Measurements from ENCODE around the gene UBXN11. TPM values are rescaled to one million over a fixed set of nuclear protein-coding genes. Genes with fewer than 3 reads are reported as not detected.

The UBXN11 gene
- total RNA-seq, 1 donor from 2014 or later = 36.9 TPM

GRCh38 chr1:26274801-26275425 lies 31.5 kb downstream of the UBXN11 start:
- CTCF ChIA-PET = interaction anchor here (0.6 to 9.3 kb wide), 14 partner anchors 7 to 168 kb away, joined by 3 to 240 read pairs (median 8); partner anchors contain the start of genes CD52, CEP85 and ZNF593
- intact Hi-C loops (cut with micrococcal nuclease) = loop anchor here (1.0 to 5.0 kb wide), 6 partner anchors 43 to 157 kb away; partner anchors contain the start of genes CEP85 and DHDDS

DNA sequence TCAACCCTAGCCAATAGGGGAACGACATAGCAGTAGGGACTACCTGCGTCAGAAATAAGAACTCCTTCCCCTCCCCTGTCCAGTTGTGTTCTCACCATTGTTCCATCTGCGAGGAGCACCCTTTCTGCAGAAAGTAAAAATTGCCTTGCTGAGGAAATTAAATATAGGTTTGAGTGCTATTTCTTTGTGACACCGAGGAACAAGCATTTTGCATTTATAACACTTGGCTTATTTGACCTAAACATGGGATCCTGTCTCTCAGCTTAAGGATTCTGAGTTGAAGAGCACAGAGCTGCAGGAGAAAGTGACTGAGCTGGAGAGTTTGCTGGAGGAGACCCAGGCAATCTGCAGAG lies 37.3 kb downstream of the UBXN11 start:
- Mint-ChIP-seq H3K4me1 (peaks cover 11% of the 10 kb centered on the region), H3K9me3 (peaks cover 7% of the 10 kb centered on the region), H3K27me3 (no peaks in the 10 kb centered on the region), H3K36me3 (ENCODE audit: low read depth) (peaks cover 50% of the 10 kb centered on the region), H3K4me3 (no peak overlapping the region), H3K27ac (no peak overlapping the region)
- TF ChIP-seq, protein P1, sequence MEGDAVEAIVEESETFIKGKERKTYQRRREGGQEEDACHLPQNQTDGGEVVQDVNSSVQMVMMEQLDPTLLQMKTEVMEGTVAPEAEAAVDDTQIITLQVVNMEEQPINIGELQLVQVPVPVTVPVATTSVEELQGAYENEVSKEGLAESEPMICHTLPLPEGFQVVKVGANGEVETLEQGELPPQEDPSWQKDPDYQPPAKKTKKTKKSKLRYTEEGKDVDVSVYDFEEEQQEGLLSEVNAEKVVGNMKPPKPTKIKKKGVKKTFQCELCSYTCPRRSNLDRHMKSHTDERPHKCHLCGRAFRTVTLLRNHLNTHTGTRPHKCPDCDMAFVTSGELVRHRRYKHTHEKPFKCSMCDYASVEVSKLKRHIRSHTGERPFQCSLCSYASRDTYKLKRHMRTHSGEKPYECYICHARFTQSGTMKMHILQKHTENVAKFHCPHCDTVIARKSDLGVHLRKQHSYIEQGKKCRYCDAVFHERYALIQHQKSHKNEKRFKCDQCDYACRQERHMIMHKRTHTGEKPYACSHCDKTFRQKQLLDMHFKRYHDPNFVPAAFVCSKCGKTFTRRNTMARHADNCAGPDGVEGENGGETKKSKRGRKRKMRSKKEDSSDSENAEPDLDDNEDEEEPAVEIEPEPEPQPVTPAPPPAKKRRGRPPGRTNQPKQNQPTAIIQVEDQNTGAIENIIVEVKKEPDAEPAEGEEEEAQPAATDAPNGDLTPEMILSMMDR (IDR thresholded peaks at IDR 0.05) = no peak
- no peak for DNase-seq
- ChIA-PET POLR2A (no interaction called here), CTCF (no interaction called here)
- intact Hi-C loops (cut with micrococcal nuclease) = no loop called here
- ATAC-seq (ENCODE audit: low read depth) = no peak

More at GRCh38 chr1:26274801-26275425, 31.5 kb downstream of the UBXN11 start:
- ATAC-seq (ENCODE audit: low read depth) (no peak), DNase-seq (no peak)
- H3K36me3 Mint-ChIP-seq (ENCODE audit: low read depth) = peaks cover 38% of the 10 kb centered on the region
- POLR2A ChIA-PET = interaction anchor here (1.5 to 21.5 kb wide), 4 partner anchors 13 to 45 kb away, joined by 4 to 1638 read pairs (median 54); partner anchors contain the start of genes CD52 and CEP85
- TF ChIP-seq, protein P1 (IDR thresholded peaks at IDR 0.05) = no peak
- H3K4me3 Mint-ChIP-seq = no peak overlapping the region
- H3K27me3 Mint-ChIP-seq = no peaks in the 10 kb centered on the region
- H3K27ac Mint-ChIP-seq = peak overlapping the region; percentile 60
- peaks cover 45% of the 10 kb centered on the region for H3K4me1 Mint-ChIP-seq
- H3K9me3 Mint-ChIP-seq = no peaks in the 10 kb centered on the region

DNA sequence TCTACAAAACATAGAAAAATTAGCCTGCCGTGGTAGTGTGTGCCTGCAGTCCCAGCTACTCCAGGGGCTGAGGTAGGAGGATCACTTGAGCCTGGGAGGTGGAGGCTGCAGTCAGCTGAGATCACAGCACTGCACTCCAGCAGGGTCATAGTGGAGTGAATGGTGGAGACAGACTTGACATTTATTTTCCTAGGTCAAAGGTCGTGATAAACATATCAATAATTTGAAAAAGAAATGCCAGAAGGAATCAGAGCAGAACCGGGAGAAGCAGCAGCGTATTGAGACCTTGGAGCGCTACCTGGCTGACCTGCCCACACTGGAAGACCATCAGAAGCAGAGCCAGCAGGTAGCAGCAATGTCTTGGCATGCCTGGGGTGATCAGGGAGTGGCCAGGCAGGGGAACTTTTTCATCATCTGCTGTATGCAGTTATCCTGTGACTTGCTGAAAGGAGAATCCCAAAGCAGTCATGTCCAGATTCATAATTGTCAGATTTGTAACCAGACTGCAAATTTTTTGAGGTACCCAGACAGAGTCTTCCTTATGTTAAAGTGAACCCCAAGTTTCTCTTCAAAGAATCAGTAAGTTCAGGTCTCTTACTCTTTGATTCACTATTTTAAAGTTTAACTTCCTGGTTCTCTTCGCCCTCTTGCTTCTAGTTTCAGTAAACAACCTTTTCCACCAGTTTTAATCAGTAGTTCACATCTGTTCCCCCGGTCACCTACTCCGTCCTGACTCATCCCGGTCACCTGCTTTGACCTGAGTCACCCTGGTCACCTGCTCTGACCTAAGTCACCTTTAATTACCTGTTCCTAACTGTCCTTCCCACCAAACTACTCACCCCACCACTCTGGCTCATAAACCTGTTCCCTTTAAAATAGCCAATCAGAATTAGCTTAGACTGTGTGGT lies 37.9 kb downstream of the UBXN11 start:
- Mint-ChIP-seq H3K27ac (no peak overlapping the region), H3K36me3 (ENCODE audit: low read depth) (peaks cover 55% of the 10 kb centered on the region), H3K4me1 (peaks cover 11% of the 10 kb centered on the region), H3K4me3 (no peak overlapping the region), H3K27me3 (no peaks in the 10 kb centered on the region), H3K9me3 (peaks cover 7% of the 10 kb centered on the region)
- TF ChIP-seq, protein P1 (IDR thresholded peaks at IDR 0.05) = no peak
- ChIA-PET CTCF (interaction anchor here (0.8 to 1.6 kb wide), 2 partner anchors 7 to 54 kb away, joined by 3 to 6 read pairs; no protein-coding TSS in a partner anchor), POLR2A (no interaction called here)
- DNase-seq (no peak), ATAC-seq (ENCODE audit: low read depth) (no peak)
- intact Hi-C loops (cut with micrococcal nuclease) = no loop called here

DNA sequence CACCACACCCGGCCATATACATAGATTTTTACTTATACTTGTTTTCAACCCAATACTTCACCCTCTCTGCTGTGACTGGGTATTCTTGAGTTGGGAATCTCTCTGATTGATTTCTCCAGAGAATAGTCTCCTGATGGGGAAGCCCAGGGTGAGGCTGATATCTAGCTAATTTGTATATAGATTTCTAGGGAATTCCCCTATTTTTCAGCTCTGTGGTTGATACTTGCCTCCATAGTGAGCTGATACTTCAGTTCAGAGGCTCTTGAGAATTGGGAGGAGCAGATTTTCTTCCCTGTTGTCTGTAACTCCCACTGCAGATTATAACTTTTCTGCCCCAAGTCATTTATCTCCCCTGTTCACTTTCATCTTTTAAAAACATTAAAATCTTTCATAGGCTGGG lies 41.0 kb downstream of the UBXN11 start:
- TF ChIP-seq, protein P1 (IDR thresholded peaks at IDR 0.05) = no peak
- DNase-seq = no peak
- ChIA-PET CTCF (interaction anchor here (1.0 to 2.8 kb wide), 3 partner anchors 10 to 152 kb away, joined by 3 to 11 read pairs (median 8); no protein-coding TSS in a partner anchor), POLR2A (interaction anchor here (1.1 kb wide), 1 partner anchor 56 kb away, joined by 4 read pairs; no protein-coding TSS in a partner anchor)
- intact Hi-C loops (cut with micrococcal nuclease) = no loop called here
- Mint-ChIP-seq H3K9me3 (peaks cover 7% of the 10 kb centered on the region), H3K36me3 (ENCODE audit: low read depth) (peaks cover 60% of the 10 kb centered on the region), H3K27ac (no peak overlapping the region), H3K4me3 (peak overlapping the region; percentile 6), H3K27me3 (no peaks in the 10 kb centered on the region), H3K4me1 (peaks cover 11% of the 10 kb centered on the region)
- peak; percentile 64 for ATAC-seq (ENCODE audit: low read depth)

- Mint-ChIP-seq H3K9me3 (no peaks in the 10 kb centered on the region), H3K27ac (no peak overlapping the region), H3K27me3 (no peaks in the 10 kb centered on the region), H3K4me1 (peaks cover 27% of the 10 kb centered on the region), H3K36me3 (ENCODE audit: low read depth) (peaks cover 60% of the 10 kb centered on the region), H3K4me3 (no peak overlapping the region)
- intact Hi-C loops (cut with micrococcal nuclease) = no loop called here
- TF ChIP-seq, protein P1 (IDR thresholded peaks at IDR 0.05) = no peak
- CTCF ChIA-PET = no interaction called here
- no peak for DNase-seq
- no peak for ATAC-seq (ENCODE audit: low read depth)
- POLR2A ChIA-PET = no interaction called here
Measured at GRCh38 chr1:26263212-26263611, 43.2 kb downstream of the UBXN11 start.

All from activated B cell treated with CpG ODN at 0.5 μM for 24 hours (primary cell).